Liver (tissue), 9 donors: ENCODE measurements around the gene KISS1. TPM values are rescaled to one million over a fixed set of nuclear protein-coding genes. Genes with fewer than 3 reads are reported as not detected.

Experiments
- DNase-seq: peaks from one replicate; pipeline ENCODE4 v3.0.0-alpha.2; 2017; ENCODE audit warnings: low spot score
- H3K27ac ChIP-seq, 2 donors: one replicate each; pipeline ENCODE4 v1.7.0; 2013; ENCODE audit warnings: inconsistent platforms in 2 of 2, low read length in 2 of 2, control low read depth in 1 of 2, low read depth in 1 of 2, mild to moderate bottlenecking in 1 of 2
- H3K27me3 ChIP-seq, 4 donors: one replicate each; pipeline versions ENCODE4 v1.6.1 to v1.7.0; 2013; ENCODE audit warnings: low read length in 3 of 4, inconsistent platforms in 1 of 4, mild to moderate bottlenecking in 1 of 4, moderate library complexity in 1 of 4; ENCODE audit not compliant: control insufficient read depth in 4 of 4, insufficient read depth in 4 of 4
- H3K36me3 ChIP-seq, 4 donors: one replicate each; pipeline versions ENCODE4 v1.6.1 to v1.7.0; 2013; ENCODE audit warnings: low read length in 3 of 4, mild to moderate bottlenecking in 3 of 4, low read depth in 1 of 4, moderate library complexity in 1 of 4; ENCODE audit not compliant: control insufficient read depth in 4 of 4, insufficient read depth in 3 of 4
- H3K4me1 ChIP-seq, 4 donors: one replicate each; pipeline versions ENCODE4 v1.6.1 to v1.7.0; 2013; ENCODE audit warnings: low read length in 3 of 4, mild to moderate bottlenecking in 3 of 4, moderate library complexity in 1 of 4; ENCODE audit not compliant: control insufficient read depth in 4 of 4, insufficient read depth in 4 of 4
- H3K4me3 ChIP-seq, 3 donors: one replicate each; pipeline versions ENCODE4 v1.6.1 to v1.7.0; 2013; ENCODE audit warnings: low read length in 3 of 3, control low read depth in 1 of 3, low read depth in 1 of 3, mild to moderate bottlenecking in 1 of 3
- H3K9ac ChIP-seq, 2 donors: one replicate each; pipeline ENCODE4 v1.7.0; 2013; ENCODE audit warnings: low read length in 2 of 2, mild to moderate bottlenecking in 2 of 2, moderate library complexity in 2 of 2, control low read depth in 1 of 2, low read depth in 1 of 2
- H3K9me3 ChIP-seq, 4 donors: one replicate each; pipeline versions ENCODE4 v1.6.1 to v1.7.0; 2013; ENCODE audit warnings: low read length in 3 of 4; ENCODE audit not compliant: control insufficient read depth in 4 of 4
- EGR1 ChIP-seq, 2 donors: IDR thresholded peaks; 2 replicates each; pipeline ENCODE4 v1.6.1; 2016 to 2018; ENCODE audit warnings: antibody characterized with exemption in 2 of 2, low read depth in 2 of 2
- FOXA1 ChIP-seq: IDR thresholded peaks from 2 replicates; pipeline ENCODE4 v1.6.1; 2016; ENCODE audit warnings: antibody characterized with exemption
- FOXA2 ChIP-seq: IDR thresholded peaks from 2 replicates; pipeline ENCODE4 v1.6.1; 2016; ENCODE audit warnings: antibody characterized with exemption
- GABPA ChIP-seq, 2 donors: IDR thresholded peaks in 1 of 2; conservative IDR thresholded peaks in 1 of 2; 2 replicates each; pipeline ENCODE4 v1.6.1; 2016; ENCODE audit warnings: antibody characterized with exemption in 2 of 2, mild to moderate bottlenecking in 1 of 2, moderate library complexity in 1 of 2
- HNF4A ChIP-seq, 2 donors: conservative IDR thresholded peaks; 2 replicates each; pipeline ENCODE4 v1.6.1; 2016; ENCODE audit warnings: antibody characterized with exemption in 2 of 2, mild to moderate bottlenecking in 2 of 2
- HNF4G ChIP-seq: IDR thresholded peaks from 2 replicates; pipeline ENCODE4 v1.6.1; 2016; ENCODE audit warnings: antibody characterized with exemption
- JUND ChIP-seq, 2 donors: IDR thresholded peaks; 2 replicates each; pipeline ENCODE4 v1.6.1; 2016; ENCODE audit warnings: antibody characterized with exemption in 2 of 2
- NR2F2 ChIP-seq: IDR thresholded peaks from 2 replicates; pipeline ENCODE4 v1.6.1; 2016; ENCODE audit warnings: antibody characterized with exemption
- RAD21 ChIP-seq, 2 donors: IDR thresholded peaks; 2 replicates each; pipeline ENCODE4 v1.6.1; 2016; ENCODE audit warnings: antibody characterized with exemption in 2 of 2, mild to moderate bottlenecking in 2 of 2
- RXRA ChIP-seq, 2 donors: IDR thresholded peaks; 2 replicates each; pipeline ENCODE4 v1.6.1; 2017 to 2018; ENCODE audit warnings: antibody characterized with exemption in 2 of 2, mild to moderate bottlenecking in 1 of 2
- SP1 ChIP-seq: IDR thresholded peaks from 2 replicates; pipeline ENCODE4 v1.6.1; 2018; ENCODE audit warnings: antibody characterized with exemption, mild to moderate bottlenecking
- TAF1 ChIP-seq: conservative IDR thresholded peaks from 2 replicates; pipeline ENCODE4 v1.6.1; 2016; ENCODE audit warnings: antibody characterized with exemption, mild to moderate bottlenecking
- YY1 ChIP-seq: IDR thresholded peaks from 2 replicates; pipeline ENCODE4 v1.6.1; 2016; ENCODE audit warnings: antibody characterized with exemption, mild to moderate bottlenecking
- ZBTB33 ChIP-seq: IDR thresholded peaks from 2 replicates; pipeline ENCODE4 v1.6.1; 2016; ENCODE audit warnings: antibody characterized with exemption
- WGBS: extraction: QIAGEN DNeasy Blood & Tissue Kit; methylation state at CpG from one replicate; pipeline ENCODE4 v1.1.7; 2013; 5-methylcytosine and 5-hydroxymethylcytosine counted together
- polyA plus RNA-seq, 2 donors: library from polyadenylated mRNA; stranded (reverse) in 1 of 2; unstranded in 1 of 2; fragments of 200-250 nt in 1 of 2; fragments of >200 nt in 1 of 2; fragmentation: Nextera tagmentation in 1 of 2; extraction: Ambion mirVana in 1 of 2; gene quantifications; one replicate each; pipeline versions ENCODE4 v1.2.1 to v1.2.3, GENCODE V29; 2013 to 2015
- total RNA-seq, 2 donors: library from RNA; depleted of rRNA; stranded (reverse); fragments of >200 nt; gene quantifications; one replicate each; pipeline ENCODE4 v1.2.3, GENCODE V29; 2014
- TF ChIP-seq, protein P1 (sequence below): IDR thresholded peaks from 2 replicates; pipeline ENCODE4 v1.6.1; 2016; ENCODE audit warnings: antibody characterized with exemption
- TF ChIP-seq, protein P2 (sequence below): IDR thresholded peaks from 2 replicates; pipeline ENCODE4 v1.6.1; 2016; ENCODE audit warnings: antibody characterized with exemption
- donor health status: healthy.
- donor health status: healthy.
- donor health status: healthy.
- donor health status: healthy.
- donor health status: healthy.

The KISS1 gene
- total and polyA plus RNA-seq, 4 donors, result 0.50 to 1.4 TPM; not detected in 2

DNA sequence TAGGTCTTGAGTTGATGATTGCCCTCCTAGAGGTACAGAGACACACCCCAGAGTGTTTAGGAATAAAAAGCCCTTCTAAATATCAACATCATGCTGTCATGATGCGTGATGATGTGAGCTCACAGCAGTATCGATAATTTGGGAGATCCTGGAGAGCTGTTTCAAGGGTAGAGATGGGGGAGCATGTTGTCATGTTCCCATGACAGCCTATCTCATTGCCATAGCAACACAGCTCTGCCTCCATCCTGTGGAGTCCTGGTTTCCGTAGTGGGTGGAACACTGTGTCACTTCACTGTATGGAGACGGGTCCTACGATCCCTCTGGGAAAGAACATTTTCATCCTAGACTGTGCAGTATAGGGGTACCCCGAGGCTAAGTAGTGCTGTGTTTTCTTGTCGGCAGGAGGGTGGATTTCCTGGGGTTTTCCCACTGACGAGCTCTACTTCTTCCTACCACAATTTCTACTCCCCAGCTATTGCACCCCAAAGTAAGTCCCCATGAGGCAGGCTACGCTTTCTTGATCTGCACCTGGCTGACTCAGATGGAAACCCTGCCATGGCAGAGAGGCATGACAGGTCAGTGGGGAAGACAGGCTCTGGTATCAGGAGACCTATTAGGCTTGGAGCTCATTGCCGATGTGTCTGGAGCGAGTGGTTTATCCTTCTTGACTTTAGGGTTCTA lies 7.2 kb downstream of the KISS1 start:
- Histone ChIP-seq H3K4me1 (peaks cover 0 to 3% (median 0%) of the 10 kb centered on the region in 4 donors), H3K4me3 (no peak overlapping the region), H3K27me3 (peaks cover 0 to 3% (median 0%) of the 10 kb centered on the region in 4 donors), H3K9ac (no peak overlapping the region), H3K36me3 (no peaks in the 10 kb centered on the region), H3K27ac (no peak overlapping the region), H3K9me3 (no peaks in the 10 kb centered on the region)
- WGBS, result 79% methylated on average over 11 of the region's 11 CpGs
- no peak for DNase-seq
- TF ChIP-seq, protein P1, sequence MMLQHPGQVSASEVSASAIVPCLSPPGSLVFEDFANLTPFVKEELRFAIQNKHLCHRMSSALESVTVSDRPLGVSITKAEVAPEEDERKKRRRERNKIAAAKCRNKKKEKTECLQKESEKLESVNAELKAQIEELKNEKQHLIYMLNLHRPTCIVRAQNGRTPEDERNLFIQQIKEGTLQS, result no peak
- no peak for TF ChIP-seq HNF4G
- no peak for TF ChIP-seq FOXA2
- no peak for TF ChIP-seq RAD21 (IDR thresholded peaks at IDR 0.05)
- no peak for TF ChIP-seq RXRA (IDR thresholded peaks at IDR 0.05)
- no peak for TF ChIP-seq YY1
- TF ChIP-seq GABPA (IDR thresholded peaks at IDR 0.05 in 1 of 2, conservative IDR thresholded peaks at IDR 0.05 in 1 of 2), result no peak
- TF ChIP-seq FOXA1, result no peak
- TF ChIP-seq ZBTB33, result no peak

- H3K27ac ChIP-seq, result no peak overlapping the region
- peaks cover 0 to 3% (median 0%) of the 10 kb centered on the region in 4 donors for H3K27me3 ChIP-seq
Measured at GRCh38 chr1:204186597-204186996, 9.7 kb downstream of the KISS1 start.

More at GRCh38 chr1:204186597-204186996, 9.7 kb downstream of the KISS1 start:
- Histone ChIP-seq H3K9ac (no peak overlapping the region), H3K9me3 (no peaks in the 10 kb centered on the region), H3K4me3 (no peak overlapping the region), H3K4me1 (peaks cover 0 to 3% (median 0%) of the 10 kb centered on the region in 4 donors), H3K36me3 (no peaks in the 10 kb centered on the region)
- 68% methylated on average over 10 of the region's 10 CpGs for WGBS
- DNase-seq, result no peak
- TF ChIP-seq HNF4A (conservative IDR thresholded peaks at IDR 0.05), result no peak
- TF ChIP-seq HNF4G, result no peak
- TF ChIP-seq RAD21 (IDR thresholded peaks at IDR 0.05), result no peak
- TF ChIP-seq ZBTB33, result no peak
- TF ChIP-seq NR2F2, result no peak
- TF ChIP-seq GABPA (IDR thresholded peaks at IDR 0.05 in 1 of 2, conservative IDR thresholded peaks at IDR 0.05 in 1 of 2), result no peak
- TF ChIP-seq FOXA1, result no peak
- TF ChIP-seq YY1, result no peak
- TF ChIP-seq, protein P1, result no peak
- no peak for TF ChIP-seq JUND (IDR thresholded peaks at IDR 0.05)
- no peak for TF ChIP-seq EGR1 (IDR thresholded peaks at IDR 0.05; ENCODE audit: low read depth in 2 of 2)
- no peak for TF ChIP-seq TAF1
- no peak for TF ChIP-seq SP1
- TF ChIP-seq, protein P2, sequence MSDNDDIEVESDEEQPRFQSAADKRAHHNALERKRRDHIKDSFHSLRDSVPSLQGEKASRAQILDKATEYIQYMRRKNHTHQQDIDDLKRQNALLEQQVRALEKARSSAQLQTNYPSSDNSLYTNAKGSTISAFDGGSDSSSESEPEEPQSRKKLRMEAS, result no peak
- TF ChIP-seq FOXA2, result no peak
